ENCODE data around the gene BCAP29.

DNA sequence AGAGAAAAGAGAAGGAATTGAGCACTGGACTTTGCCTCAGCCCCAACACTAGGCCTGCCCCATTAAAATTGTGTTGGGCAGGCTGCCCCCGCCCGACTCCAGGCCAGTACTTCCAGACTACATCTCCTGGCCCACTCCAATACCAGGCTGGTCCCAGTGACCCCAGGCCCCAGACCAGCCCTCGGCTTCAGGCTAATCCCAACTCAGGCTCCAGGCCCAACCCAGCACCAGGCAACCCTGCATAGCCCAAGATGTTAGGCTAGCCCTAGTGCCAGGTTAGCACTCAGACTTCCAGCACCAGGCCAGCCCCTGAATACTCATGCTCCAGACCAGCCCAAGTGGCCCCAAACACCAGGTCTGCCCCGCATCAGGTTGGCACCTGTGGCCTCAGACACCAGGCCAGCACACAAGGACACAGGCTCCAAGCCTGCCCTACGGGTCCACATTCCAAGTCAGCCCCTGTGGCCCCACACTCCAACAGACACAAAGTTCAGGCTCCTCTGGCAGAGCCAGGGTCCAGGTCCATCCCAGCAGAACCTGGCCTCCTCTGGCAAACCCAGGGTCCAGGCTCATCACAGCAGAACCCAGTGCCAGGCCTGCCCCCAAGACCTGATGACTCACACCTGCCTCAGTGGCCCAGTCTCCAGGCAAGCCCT is 36.6 kb upstream of the BCAP29 start:
- TF ChIP-seq, protein P1, sequence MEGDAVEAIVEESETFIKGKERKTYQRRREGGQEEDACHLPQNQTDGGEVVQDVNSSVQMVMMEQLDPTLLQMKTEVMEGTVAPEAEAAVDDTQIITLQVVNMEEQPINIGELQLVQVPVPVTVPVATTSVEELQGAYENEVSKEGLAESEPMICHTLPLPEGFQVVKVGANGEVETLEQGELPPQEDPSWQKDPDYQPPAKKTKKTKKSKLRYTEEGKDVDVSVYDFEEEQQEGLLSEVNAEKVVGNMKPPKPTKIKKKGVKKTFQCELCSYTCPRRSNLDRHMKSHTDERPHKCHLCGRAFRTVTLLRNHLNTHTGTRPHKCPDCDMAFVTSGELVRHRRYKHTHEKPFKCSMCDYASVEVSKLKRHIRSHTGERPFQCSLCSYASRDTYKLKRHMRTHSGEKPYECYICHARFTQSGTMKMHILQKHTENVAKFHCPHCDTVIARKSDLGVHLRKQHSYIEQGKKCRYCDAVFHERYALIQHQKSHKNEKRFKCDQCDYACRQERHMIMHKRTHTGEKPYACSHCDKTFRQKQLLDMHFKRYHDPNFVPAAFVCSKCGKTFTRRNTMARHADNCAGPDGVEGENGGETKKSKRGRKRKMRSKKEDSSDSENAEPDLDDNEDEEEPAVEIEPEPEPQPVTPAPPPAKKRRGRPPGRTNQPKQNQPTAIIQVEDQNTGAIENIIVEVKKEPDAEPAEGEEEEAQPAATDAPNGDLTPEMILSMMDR (IDR thresholded peaks at IDR 0.05; ENCODE audit: insufficient read depth, low read depth, low read length) = no peak
- no peak for TF ChIP-seq EZH2 (IDR thresholded peaks at IDR 0.05; ENCODE audit: insufficient read depth, low read length)

Data from astrocyte (in vitro differentiated cells and primary cell).